SK-N-SH (cell line): ENCODE measurements around the gene PIK3C2B. TPM values are rescaled to one million over a fixed set of nuclear protein-coding genes. Genes with fewer than 3 reads are reported as not detected.

Experiments
- CTCF ChIA-PET: fragments of 300-600, 350-600 bp; formaldehyde crosslinking; extraction: SDS; loops from one replicate; lab custom pipeline; 2021; lab: Yijun Ruan, JAX
- POLR2A ChIA-PET: fragments of 350-600 bp; sonication (Branson Sonifier 250); formaldehyde crosslinking; extraction: SDS; loops from one replicate; lab custom pipeline; 2020; ENCODE audit warnings: antibody characterized with exemption, inconsistent platforms; lab: Yijun Ruan, JAX
- DNase-seq: peaks from one replicate; pipeline ENCODE4 v3.0.0; 2012
- H2AFZ ChIP-seq: fragments of 200-600 bp; sonication (generic); 2 replicates; pipeline ENCODE4 v1.8.1; 2016; ENCODE audit warnings: antibody characterized with exemption, mild to moderate bottlenecking, low read depth
- H3F3A ChIP-seq: fragments of 200-600 bp; sonication (generic); replicated peaks from 2 replicates; pipeline ENCODE3; 2016; ENCODE audit warnings: antibody characterized with exemption, mild to moderate bottlenecking; ENCODE audit not compliant: insufficient read depth
- H3K27ac ChIP-seq, 2 experiments: fragments of 200-500 bp in 1 of 2; fragments of 200-600 bp in 1 of 2; sonication (Bioruptor generic) in 1 of 2; sonication (generic), shearing (Covaris generic) in 1 of 2; 2 replicates each; pipeline versions ENCODE4 v1.5.1 to v1.6.1; 2014 to 2016; ENCODE audit warnings: low read depth in 2 of 2, inconsistent platforms in 1 of 2, low read length in 1 of 2, mild to moderate bottlenecking in 1 of 2, mixed read lengths in 1 of 2
- H3K27me3 ChIP-seq: fragments of 200-600 bp; sonication (generic), shearing (Covaris generic); 2 replicates; pipeline ENCODE4 v1.6.1; 2016; ENCODE audit warnings: mixed run types; ENCODE audit not compliant: insufficient read depth
- H3K36me3 ChIP-seq, 2 experiments: fragments of 200-500 bp in 1 of 2; fragments of 200-600 bp in 1 of 2; sonication (Bioruptor generic) in 1 of 2; sonication (generic) in 1 of 2; replicated peaks in 1 of 2; 2 replicates each; pipeline versions ENCODE3 to v1.5.1; 2014 to 2016; ENCODE audit warnings: low read length in 1 of 2, mild to moderate bottlenecking in 1 of 2; ENCODE audit not compliant: insufficient read depth in 2 of 2, control insufficient read depth in 1 of 2
- H3K4me1 ChIP-seq, 2 experiments: fragments of 200-500 bp in 1 of 2; fragments of 200-600 bp in 1 of 2; sonication (Bioruptor generic) in 1 of 2; sonication (generic), shearing (Covaris generic) in 1 of 2; 2 replicates each; pipeline versions ENCODE4 v1.5.1 to v1.6.1; 2014 to 2016; ENCODE audit warnings: low read depth in 1 of 2, low read length in 1 of 2, mixed run types in 1 of 2; ENCODE audit not compliant: insufficient read depth in 2 of 2, control insufficient read depth in 1 of 2
- H3K4me2 ChIP-seq: fragments of 200-600 bp; sonication (generic), shearing (Covaris generic); 2 replicates; pipeline ENCODE4 v1.6.1; 2017; ENCODE audit warnings: mixed run types
- H3K4me3 ChIP-seq, 2 experiments: fragments of 200-500 bp in 1 of 2; fragments of 200-600 bp in 1 of 2; sonication (Bioruptor generic) in 1 of 2; sonication (generic), shearing (Covaris generic) in 1 of 2; 2 replicates each; pipeline versions ENCODE4 v1.5.1 to v1.8.1; 2014 to 2016; ENCODE audit warnings: low read depth in 2 of 2, inconsistent platforms in 1 of 2, low read length in 1 of 2, mild to moderate bottlenecking in 1 of 2, mixed read lengths in 1 of 2, moderate library complexity in 1 of 2
- H3K79me2 ChIP-seq: fragments of 200-600 bp; sonication (generic); 2 replicates; pipeline ENCODE4 v1.8.1; 2017; ENCODE audit warnings: mild to moderate bottlenecking; ENCODE audit not compliant: insufficient read depth
- H3K9ac ChIP-seq: fragments of 200-600 bp; sonication (generic); 2 replicates; pipeline ENCODE4 v1.6.1; 2017; ENCODE audit warnings: mixed run types
- H3K9me2 ChIP-seq: fragments of 200-600 bp; sonication (generic); 2 replicates; pipeline ENCODE4 v1.6.1; 2017; ENCODE audit warnings: mixed run types
- H3K9me3 ChIP-seq: fragments of 200-600 bp; sonication (generic); 2 replicates; pipeline ENCODE4 v1.6.1; 2017; ENCODE audit warnings: mixed run types, mild to moderate bottlenecking, moderate library complexity
- H4K20me1 ChIP-seq: fragments of 200-600 bp; sonication (generic); 2 replicates; pipeline ENCODE4 v1.6.1; 2017; ENCODE audit warnings: mild to moderate bottlenecking, mixed run types; ENCODE audit not compliant: insufficient read depth
- ELF1 ChIP-seq: IDR thresholded peaks from 2 replicates; pipeline ENCODE4 v1.4.0; 2012
- EP300 ChIP-seq, 2 experiments: IDR thresholded peaks; 2 replicates each; pipeline versions ENCODE4 v1.4.0 to v1.6.1; 2012; ENCODE audit warnings: borderline replicate concordance in 1 of 2, low read depth in 1 of 2, low read length in 1 of 2
- GABPA ChIP-seq: IDR thresholded peaks from 2 replicates; pipeline ENCODE4 v1.4.0; 2012; ENCODE audit warnings: low read depth, mild to moderate bottlenecking
- GATA2 ChIP-seq: sonication (generic); formaldehyde crosslinking; IDR thresholded peaks from 2 replicates; pipeline ENCODE4 v1.5.0; 2020; ENCODE audit warnings: mild to moderate bottlenecking, missing genetic modification reagents
- MEF2A ChIP-seq: IDR thresholded peaks from 2 replicates; pipeline ENCODE4 v1.4.0; 2012; ENCODE audit warnings: low read depth, borderline replicate concordance
- NFIC ChIP-seq: IDR thresholded peaks from 2 replicates; pipeline ENCODE4 v1.4.0; 2012; ENCODE audit warnings: borderline replicate concordance
- POLR2AphosphoS5 ChIP-seq: IDR thresholded peaks from 2 replicates; pipeline ENCODE4 v1.6.1; 2012; ENCODE audit warnings: low read depth, low read length
- RAD21 ChIP-seq: IDR thresholded peaks from 2 replicates; pipeline ENCODE4 v1.6.1; 2012; ENCODE audit warnings: mild to moderate bottlenecking, low read length
- RCOR1 ChIP-seq: fragments of 150-350 bp; IDR thresholded peaks from 2 replicates; pipeline ENCODE4 v1.6.1; 2017; ENCODE audit warnings: antibody characterized with exemption, low read length
- RXRA ChIP-seq: IDR thresholded peaks from 2 replicates; pipeline ENCODE4 v1.4.0; 2012; ENCODE audit warnings: low read depth, mild to moderate bottlenecking, borderline replicate concordance
- TCF12 ChIP-seq: IDR thresholded peaks from 2 replicates; pipeline ENCODE4 v1.4.0; 2012
- YY1 ChIP-seq: IDR thresholded peaks from 2 replicates; pipeline ENCODE4 v1.4.0; 2012; ENCODE audit warnings: low read depth, mild to moderate bottlenecking
- WGBS: methylation state at CpG from one replicate; pipeline ENCODE4 v1.1.6; 2017; ENCODE audit warnings: low lambda C conversion rate; 5-methylcytosine and 5-hydroxymethylcytosine counted together
- polyA plus RNA-seq, 3 experiments: library from polyadenylated mRNA; depleted of rRNA; stranded (reverse); fragments of >200 nt; gene quantifications; 2 replicates each; pipeline ENCODE4 v1.2.3, GENCODE V29; 2012
- TF ChIP-seq, protein P1 (sequence below): fragments of 150-350 bp; IDR thresholded peaks from 2 replicates; pipeline ENCODE4 v1.6.1; 2016; ENCODE audit warnings: mild to moderate bottlenecking, low read depth, low read length
- TF ChIP-seq, protein P2 (sequence below): IDR thresholded peaks from 2 replicates; pipeline ENCODE4 v1.6.1; 2012; ENCODE audit warnings: mild to moderate bottlenecking, low read depth, low read length, moderate library complexity

The PIK3C2B gene
- polyA plus RNA-seq, 1 of the 3 experiments (the other 2 are of a cell fraction) = 6.5 TPM

DNA sequence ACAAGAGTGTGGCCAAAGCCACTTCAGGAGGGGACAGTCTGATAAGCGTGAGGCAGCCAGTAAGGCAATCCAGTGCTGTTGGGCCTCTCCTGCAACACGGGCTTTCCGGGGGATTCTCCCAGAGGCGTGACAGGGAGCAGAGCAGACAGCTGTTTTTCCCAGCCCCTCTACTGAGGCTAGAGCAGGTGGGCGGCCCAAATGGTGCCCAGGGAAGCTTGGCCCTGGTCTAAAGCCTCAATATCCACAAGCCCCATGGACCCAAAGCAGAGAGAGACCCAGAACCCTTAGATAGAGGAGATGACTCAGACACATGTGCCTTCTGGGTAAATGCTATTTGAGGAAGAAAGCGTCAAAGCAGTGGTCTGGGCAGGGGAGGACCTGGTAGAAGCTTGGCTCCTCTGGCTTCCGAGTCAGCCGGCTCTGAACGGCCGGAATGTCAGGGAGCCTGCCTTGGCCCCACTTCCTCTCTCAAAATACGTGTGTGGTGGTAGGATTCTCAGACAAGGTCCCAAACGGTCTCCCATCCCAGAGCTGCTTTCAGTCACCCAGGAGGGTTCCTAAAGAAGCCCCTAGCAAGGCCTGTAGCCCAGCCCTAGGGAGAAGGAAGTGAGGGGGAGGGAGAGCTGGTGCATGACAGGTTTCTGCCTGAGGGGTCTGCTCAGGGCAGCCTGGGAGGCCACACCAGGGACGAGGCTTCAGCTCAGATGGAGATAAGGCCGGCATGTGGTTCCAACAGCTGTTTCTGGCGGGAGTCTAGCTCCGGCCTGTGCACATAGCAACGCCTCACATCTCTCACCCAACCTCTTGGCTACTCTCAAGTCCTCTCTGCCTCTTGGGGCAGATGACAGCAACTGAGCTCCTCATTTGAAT, 28.8 kb downstream of the PIK3C2B start:
- Histone ChIP-seq H3K4me1 (peaks cover 0 to 12% of the 10 kb centered on the region in 2 experiments; a peak in 1 of 4 replicates), H4K20me1 (no peaks in the 10 kb centered on the region), H3K9me2 (no peaks in the 10 kb centered on the region), H3K4me2 (no peak overlapping the region), H3K9ac (no peak overlapping the region), H3K27ac (no peak overlapping the region), H3K4me3 (no peak overlapping the region), H3K79me2 (no peaks in the 10 kb centered on the region), H3F3A (no peaks in the 10 kb centered on the region), H3K9me3 (no peaks in the 10 kb centered on the region), H2AFZ (no peak overlapping the region), H3K27me3 (no peaks in the 10 kb centered on the region), H3K36me3 (peaks cover 0 to 2% of the 10 kb centered on the region in 2 experiments)
- CTCF ChIA-PET = interaction anchor here (1.1 to 3.7 kb wide), 8 partner anchors 19 to 341 kb away, joined by 3 to 24 read pairs (median 5); partner anchors contain the start of gene PIK3C2B
- POLR2A ChIA-PET = interaction anchor here (1.6 kb wide), 1 partner anchor 28 kb away, joined by 6 read pairs; the partner anchor contains the start of gene PIK3C2B
- WGBS = 73% methylated on average over 13 of the region's 17 CpGs
- TF ChIP-seq GATA2 (CRISPR knock-in tag) (peak; percentile 39; the same call in 1 of the 2 replicates), GABPA (no peak)
- DNase-seq = peak; percentile 46

DNA sequence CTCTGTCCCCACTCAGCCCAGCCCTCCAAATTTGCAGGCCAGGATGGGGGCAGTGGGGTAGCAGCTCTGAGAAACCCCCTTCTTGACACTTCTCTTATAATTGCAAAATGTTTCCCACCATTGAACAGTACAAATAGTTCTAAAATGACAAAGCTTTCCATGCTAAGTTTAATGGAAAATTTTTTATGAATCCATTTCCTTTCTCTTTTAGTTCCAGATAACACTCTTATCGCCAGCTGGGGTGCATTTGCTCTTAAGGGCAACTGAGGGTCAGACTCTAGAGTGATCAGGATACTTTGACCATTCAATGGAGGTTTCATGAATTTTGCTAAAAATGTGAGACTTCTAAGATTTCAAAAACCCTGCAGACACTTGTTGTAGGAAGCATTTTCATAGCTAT, 29.9 kb downstream of the PIK3C2B start:
- H3K9me2 ChIP-seq = no peaks in the 10 kb centered on the region
- H3K4me3 ChIP-seq = no peak overlapping the region
- no peak overlapping the region for H2AFZ ChIP-seq
- no peaks in the 10 kb centered on the region for H3F3A ChIP-seq
- WGBS = 77% methylated on average over 1 of the region's 1 CpG
- H3K4me2 ChIP-seq = no peak overlapping the region
- no peaks in the 10 kb centered on the region for H3K9me3 ChIP-seq
- H3K9ac ChIP-seq = no peak overlapping the region
- DNase-seq = no peak
- TF ChIP-seq RCOR1 = no peak
- TF ChIP-seq POLR2AphosphoS5 = no peak
- TF ChIP-seq ELF1 = no peak
- TF ChIP-seq NFIC = no peak
- no peak for TF ChIP-seq YY1
- TF ChIP-seq, protein P1, sequence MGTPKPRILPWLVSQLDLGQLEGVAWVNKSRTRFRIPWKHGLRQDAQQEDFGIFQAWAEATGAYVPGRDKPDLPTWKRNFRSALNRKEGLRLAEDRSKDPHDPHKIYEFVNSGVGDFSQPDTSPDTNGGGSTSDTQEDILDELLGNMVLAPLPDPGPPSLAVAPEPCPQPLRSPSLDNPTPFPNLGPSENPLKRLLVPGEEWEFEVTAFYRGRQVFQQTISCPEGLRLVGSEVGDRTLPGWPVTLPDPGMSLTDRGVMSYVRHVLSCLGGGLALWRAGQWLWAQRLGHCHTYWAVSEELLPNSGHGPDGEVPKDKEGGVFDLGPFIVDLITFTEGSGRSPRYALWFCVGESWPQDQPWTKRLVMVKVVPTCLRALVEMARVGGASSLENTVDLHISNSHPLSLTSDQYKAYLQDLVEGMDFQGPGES = no peak
- no peak for TF ChIP-seq RXRA
- no peak for TF ChIP-seq EP300 (IDR thresholded peaks at IDR 0.05; ENCODE audit: borderline replicate concordance in 1 of 2, low read depth in 1 of 2, low read length in 1 of 2)
- TF ChIP-seq, protein P2, sequence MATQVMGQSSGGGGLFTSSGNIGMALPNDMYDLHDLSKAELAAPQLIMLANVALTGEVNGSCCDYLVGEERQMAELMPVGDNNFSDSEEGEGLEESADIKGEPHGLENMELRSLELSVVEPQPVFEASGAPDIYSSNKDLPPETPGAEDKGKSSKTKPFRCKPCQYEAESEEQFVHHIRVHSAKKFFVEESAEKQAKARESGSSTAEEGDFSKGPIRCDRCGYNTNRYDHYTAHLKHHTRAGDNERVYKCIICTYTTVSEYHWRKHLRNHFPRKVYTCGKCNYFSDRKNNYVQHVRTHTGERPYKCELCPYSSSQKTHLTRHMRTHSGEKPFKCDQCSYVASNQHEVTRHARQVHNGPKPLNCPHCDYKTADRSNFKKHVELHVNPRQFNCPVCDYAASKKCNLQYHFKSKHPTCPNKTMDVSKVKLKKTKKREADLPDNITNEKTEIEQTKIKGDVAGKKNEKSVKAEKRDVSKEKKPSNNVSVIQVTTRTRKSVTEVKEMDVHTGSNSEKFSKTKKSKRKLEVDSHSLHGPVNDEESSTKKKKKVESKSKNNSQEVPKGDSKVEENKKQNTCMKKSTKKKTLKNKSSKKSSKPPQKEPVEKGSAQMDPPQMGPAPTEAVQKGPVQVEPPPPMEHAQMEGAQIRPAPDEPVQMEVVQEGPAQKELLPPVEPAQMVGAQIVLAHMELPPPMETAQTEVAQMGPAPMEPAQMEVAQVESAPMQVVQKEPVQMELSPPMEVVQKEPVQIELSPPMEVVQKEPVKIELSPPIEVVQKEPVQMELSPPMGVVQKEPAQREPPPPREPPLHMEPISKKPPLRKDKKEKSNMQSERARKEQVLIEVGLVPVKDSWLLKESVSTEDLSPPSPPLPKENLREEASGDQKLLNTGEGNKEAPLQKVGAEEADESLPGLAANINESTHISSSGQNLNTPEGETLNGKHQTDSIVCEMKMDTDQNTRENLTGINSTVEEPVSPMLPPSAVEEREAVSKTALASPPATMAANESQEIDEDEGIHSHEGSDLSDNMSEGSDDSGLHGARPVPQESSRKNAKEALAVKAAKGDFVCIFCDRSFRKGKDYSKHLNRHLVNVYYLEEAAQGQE = no peak
- TF ChIP-seq RAD21 = no peak
- TF ChIP-seq MEF2A = no peak
- TF ChIP-seq TCF12 = no peak
- CTCF ChIA-PET = interaction anchor here (1.1 to 3.7 kb wide), 5 partner anchors 15 to 342 kb away, joined by 3 to 24 read pairs (median 4); no protein-coding TSS in a partner anchor
- peaks cover 0 to 9% of the 10 kb centered on the region in 2 experiments for H3K36me3 ChIP-seq
- no peak overlapping the region for H3K27ac ChIP-seq
- no peaks in the 10 kb centered on the region for H3K27me3 ChIP-seq
- POLR2A ChIA-PET = no interaction called here
- no peaks in the 10 kb centered on the region for H4K20me1 ChIP-seq
- no peaks in the 10 kb centered on the region for H3K79me2 ChIP-seq
- peaks cover 0 to 12% of the 10 kb centered on the region in 2 experiments; a peak in 1 of 4 replicates for H3K4me1 ChIP-seq
